MM.1S (cell line): ENCODE results near the gene MYH7.

Experiments
- DNase-seq: peaks from one replicate; pipeline ENCODE4 v3.0.0-alpha.2; 2015
- H2AFZ ChIP-seq: fragments of 300-600 bp; sonication (generic); 2 replicates; pipeline ENCODE4 v1.6.0; 2016; ENCODE audit warnings: antibody characterized with exemption, low read length
- H3F3A ChIP-seq: fragments of 300-600 bp; sonication (generic); 2 replicates; pipeline ENCODE4 v1.6.1; 2016; ENCODE audit warnings: mild to moderate bottlenecking, antibody characterized with exemption, low read length, moderate library complexity, mixed read lengths; ENCODE audit not compliant: insufficient read depth
- H3K27ac ChIP-seq: fragments of 300-600 bp; sonication (generic); 2 replicates; pipeline ENCODE4 v1.5.1; 2016; ENCODE audit warnings: mild to moderate bottlenecking, low read length
- H3K27me3 ChIP-seq: fragments of 300-600 bp; sonication (generic); replicated peaks from 2 replicates; pipeline ENCODE4 v1.6.0; 2016; ENCODE audit warnings: low read length; ENCODE audit not compliant: insufficient read depth
- H3K36me3 ChIP-seq: fragments of 300-600 bp; sonication (generic); replicated peaks from 2 replicates; pipeline ENCODE4 v1.6.1; 2016; ENCODE audit warnings: mild to moderate bottlenecking, low read length, mixed read lengths; ENCODE audit not compliant: insufficient read depth
- H3K4me1 ChIP-seq: fragments of 300-600 bp; sonication (generic); 2 replicates; pipeline ENCODE4 v1.6.1; 2016; ENCODE audit warnings: low read length, mixed read lengths
- H3K4me2 ChIP-seq: fragments of 300-600 bp; sonication (generic); 2 replicates; pipeline ENCODE4 v1.6.0; 2016; ENCODE audit warnings: low read depth, low read length
- H3K4me3 ChIP-seq: fragments of 300-600 bp; sonication (generic); 2 replicates; pipeline ENCODE4 v1.5.1; 2016; ENCODE audit warnings: low read length, mixed read lengths
- H3K79me2 ChIP-seq: fragments of 300-600 bp; sonication (generic); 2 replicates; pipeline ENCODE4 v1.6.1; 2016; ENCODE audit warnings: mixed run types, low read length, mixed read lengths
- H3K9ac ChIP-seq: fragments of 300-600 bp; sonication (generic); 2 replicates; pipeline ENCODE4 v1.6.1; 2016; ENCODE audit warnings: low read length, mixed read lengths
- H3K9me2 ChIP-seq: fragments of 300-600 bp; sonication (generic); replicated peaks from 2 replicates; pipeline ENCODE4 v1.6.1; 2016; ENCODE audit warnings: mild to moderate bottlenecking, low read length, mixed read lengths; ENCODE audit not compliant: insufficient read depth
- H3K9me3 ChIP-seq: fragments of 300-600 bp; sonication (generic); replicated peaks from 2 replicates; pipeline ENCODE4 v1.6.1; 2016; ENCODE audit warnings: mild to moderate bottlenecking, low read length, mixed read lengths; ENCODE audit not compliant: insufficient read depth
- H4K20me1 ChIP-seq: fragments of 300-600 bp; sonication (generic); 2 replicates; pipeline ENCODE4 v1.6.1; 2016; ENCODE audit warnings: mild to moderate bottlenecking, low read length, moderate library complexity, mixed read lengths; ENCODE audit not compliant: insufficient read depth
- EZH2 ChIP-seq: fragments of 300-600 bp; sonication (generic); optimal IDR thresholded peaks from 2 replicates; pipeline ENCODE3; 2017; ENCODE audit warnings: low read depth, mild to moderate bottlenecking, antibody characterized with exemption, low read length, mixed read lengths
- EZH2phosphoT487 ChIP-seq: fragments of 300-600 bp; sonication (generic); IDR thresholded peaks from 2 replicates; pipeline ENCODE4 v1.6.1; 2018; ENCODE audit warnings: antibody characterized with exemption, low read length
- TF ChIP-seq, protein P1 (sequence below): fragments of 300-600 bp; sonication (generic); IDR thresholded peaks from 2 replicates; pipeline ENCODE4 v1.5.1; 2016; ENCODE audit warnings: antibody characterized with exemption, low read length, mixed read lengths

The MYH7 gene

DNA sequence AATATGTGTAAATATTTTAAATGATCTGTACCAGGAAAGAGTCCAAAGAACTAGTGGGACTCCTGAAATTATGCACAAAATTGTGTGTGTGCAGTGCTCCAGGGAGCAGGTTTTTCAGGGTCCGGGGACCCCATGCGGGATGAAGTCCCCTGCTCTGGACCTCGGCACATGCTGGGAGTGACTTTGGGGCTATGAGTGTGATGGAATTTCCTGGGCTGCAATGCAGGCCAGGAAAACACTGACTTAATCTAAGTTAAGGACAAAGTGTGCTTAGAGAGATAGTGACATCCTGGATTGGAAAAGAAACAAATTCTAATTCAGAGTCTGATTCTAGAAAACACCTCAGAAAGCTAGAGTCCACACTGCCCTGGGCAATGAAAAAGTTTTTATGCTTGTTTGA, 21.2 kb downstream of the MYH7 start:
- Histone ChIP-seq H3K9me3 (no peaks in the 10 kb centered on the region), H4K20me1 (no peaks in the 10 kb centered on the region), H3K9me2 (no peaks in the 10 kb centered on the region), H3K4me2 (no peak overlapping the region), H3K4me3 (no peak overlapping the region), H3K9ac (no peak overlapping the region), H3F3A (no peaks in the 10 kb centered on the region), H3K27me3 (peaks cover 43% of the 10 kb centered on the region; the same call in 1 of the 2 replicates), H3K79me2 (no peaks in the 10 kb centered on the region), H3K4me1 (no peaks in the 10 kb centered on the region), H3K36me3 (no peaks in the 10 kb centered on the region), H2AFZ (no peak overlapping the region), H3K27ac (no peak overlapping the region)
- TF ChIP-seq EZH2, result no peak
- TF ChIP-seq EZH2phosphoT487, result no peak
- TF ChIP-seq, protein P1, sequence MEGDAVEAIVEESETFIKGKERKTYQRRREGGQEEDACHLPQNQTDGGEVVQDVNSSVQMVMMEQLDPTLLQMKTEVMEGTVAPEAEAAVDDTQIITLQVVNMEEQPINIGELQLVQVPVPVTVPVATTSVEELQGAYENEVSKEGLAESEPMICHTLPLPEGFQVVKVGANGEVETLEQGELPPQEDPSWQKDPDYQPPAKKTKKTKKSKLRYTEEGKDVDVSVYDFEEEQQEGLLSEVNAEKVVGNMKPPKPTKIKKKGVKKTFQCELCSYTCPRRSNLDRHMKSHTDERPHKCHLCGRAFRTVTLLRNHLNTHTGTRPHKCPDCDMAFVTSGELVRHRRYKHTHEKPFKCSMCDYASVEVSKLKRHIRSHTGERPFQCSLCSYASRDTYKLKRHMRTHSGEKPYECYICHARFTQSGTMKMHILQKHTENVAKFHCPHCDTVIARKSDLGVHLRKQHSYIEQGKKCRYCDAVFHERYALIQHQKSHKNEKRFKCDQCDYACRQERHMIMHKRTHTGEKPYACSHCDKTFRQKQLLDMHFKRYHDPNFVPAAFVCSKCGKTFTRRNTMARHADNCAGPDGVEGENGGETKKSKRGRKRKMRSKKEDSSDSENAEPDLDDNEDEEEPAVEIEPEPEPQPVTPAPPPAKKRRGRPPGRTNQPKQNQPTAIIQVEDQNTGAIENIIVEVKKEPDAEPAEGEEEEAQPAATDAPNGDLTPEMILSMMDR, result no peak
- no peak for DNase-seq

DNA sequence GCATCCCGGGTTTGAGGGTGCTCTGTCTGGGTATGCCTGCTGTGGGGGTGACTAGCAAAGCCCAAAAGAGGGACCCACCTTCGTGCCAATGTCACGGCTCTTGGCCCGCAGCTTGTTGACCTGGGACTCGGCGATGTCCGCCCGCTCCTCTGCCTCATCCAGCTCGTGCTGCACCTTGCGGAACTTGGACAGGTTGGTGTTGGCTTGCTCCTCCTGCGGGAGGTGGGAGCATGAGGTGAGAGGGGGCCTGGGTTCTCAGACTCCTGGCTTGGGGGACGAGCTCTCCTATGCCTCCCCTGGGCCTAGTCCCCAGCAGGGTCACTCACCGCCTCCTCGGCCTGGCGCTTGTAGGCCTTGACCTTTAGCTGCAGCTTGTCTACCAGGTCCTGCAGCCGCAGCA, 21.8 kb downstream of the MYH7 start:
- Histone ChIP-seq H3K27me3 (peaks cover 43% of the 10 kb centered on the region; the same call in 1 of the 2 replicates), H3K79me2 (no peaks in the 10 kb centered on the region), H2AFZ (no peak overlapping the region), H3K4me2 (no peak overlapping the region), H3K4me1 (no peaks in the 10 kb centered on the region), H3K36me3 (no peaks in the 10 kb centered on the region), H3K9me3 (no peaks in the 10 kb centered on the region), H3F3A (no peaks in the 10 kb centered on the region), H3K9me2 (no peaks in the 10 kb centered on the region), H3K27ac (no peak overlapping the region), H3K9ac (no peak overlapping the region), H3K4me3 (no peak overlapping the region), H4K20me1 (no peaks in the 10 kb centered on the region)
- DNase-seq, result no peak
- TF ChIP-seq, protein P1, result no peak
- TF ChIP-seq EZH2, result no peak
- no peak for TF ChIP-seq EZH2phosphoT487

- Histone ChIP-seq H3K27ac (no peak overlapping the region), H3K9ac (no peak overlapping the region), H3K36me3 (no peaks in the 10 kb centered on the region), H3K9me3 (no peaks in the 10 kb centered on the region), H3F3A (no peaks in the 10 kb centered on the region), H3K9me2 (no peaks in the 10 kb centered on the region), H4K20me1 (no peaks in the 10 kb centered on the region), H3K79me2 (no peaks in the 10 kb centered on the region), H3K4me2 (no peak overlapping the region), H3K4me1 (no peaks in the 10 kb centered on the region), H3K4me3 (no peak overlapping the region), H3K27me3 (peaks cover 51% of the 10 kb centered on the region), H2AFZ (no peak overlapping the region)
- DNase-seq, result no peak
- TF ChIP-seq EZH2 (no peak), EZH2phosphoT487 (no peak)
- TF ChIP-seq, protein P1, result no peak
These were observed 23.6 kb downstream of the MYH7 start for GRCh38 chr14:23411563-23412525.
